ENCODE measurements around the gene EFNA3. TPM values are rescaled to one million over a fixed set of nuclear protein-coding genes. Genes with fewer than 3 reads are reported as not detected.

Gene EFNA3
- total RNA-seq, 4 donors from 2014 or later = 28.8 to 104 (median 77.6) TPM

- no peak for TF ChIP-seq CTCF (IDR thresholded peaks at IDR 0.05)
- TF ChIP-seq POLR2AphosphoS5 (IDR thresholded peaks at IDR 0.05) = no peak
- no peak for TF ChIP-seq POLR2A (IDR thresholded peaks at IDR 0.05)
- TF ChIP-seq EP300 (IDR thresholded peaks at IDR 0.05) = no peak
- no peaks in the 10 kb centered on the region for H3K9me3 ChIP-seq
- 50% methylated on average over 8 of the region's 8 CpGs for WGBS
- no peak for DNase-seq (ENCODE audit: low spot score in 2 of 2)
- H3K4me3 ChIP-seq = peak overlapping the region; percentile 83
- no peaks in the 10 kb centered on the region for H3K27me3 ChIP-seq
- H3K36me3 ChIP-seq = peaks cover 30% of the 10 kb centered on the region
- H3K4me1 ChIP-seq = peaks cover 89% of the 10 kb centered on the region
- peak overlapping the region; percentile 100 for H3K27ac ChIP-seq
Observed at GRCh38 chr1:155131285-155131684, 52.6 kb downstream of the EFNA3 start.

- Histone ChIP-seq H3K36me3 (peaks cover 30% of the 10 kb centered on the region), H3K9me3 (no peaks in the 10 kb centered on the region), H3K4me1 (peaks cover 87% of the 10 kb centered on the region), H3K4me3 (no peak overlapping the region), H3K27me3 (no peaks in the 10 kb centered on the region), H3K27ac (peak overlapping the region; percentile 100)
- no peak for DNase-seq (ENCODE audit: low spot score in 2 of 2)
- no peak for TF ChIP-seq POLR2A (IDR thresholded peaks at IDR 0.05)
- TF ChIP-seq POLR2AphosphoS5 (IDR thresholded peaks at IDR 0.05) = no peak
- TF ChIP-seq EP300 (IDR thresholded peaks at IDR 0.05) = no peak
- WGBS = 53% methylated on average over 2 of the region's 2 CpGs
Observed at GRCh38 chr1:155131856-155132255, 53.2 kb downstream of the EFNA3 start.

DNA sequence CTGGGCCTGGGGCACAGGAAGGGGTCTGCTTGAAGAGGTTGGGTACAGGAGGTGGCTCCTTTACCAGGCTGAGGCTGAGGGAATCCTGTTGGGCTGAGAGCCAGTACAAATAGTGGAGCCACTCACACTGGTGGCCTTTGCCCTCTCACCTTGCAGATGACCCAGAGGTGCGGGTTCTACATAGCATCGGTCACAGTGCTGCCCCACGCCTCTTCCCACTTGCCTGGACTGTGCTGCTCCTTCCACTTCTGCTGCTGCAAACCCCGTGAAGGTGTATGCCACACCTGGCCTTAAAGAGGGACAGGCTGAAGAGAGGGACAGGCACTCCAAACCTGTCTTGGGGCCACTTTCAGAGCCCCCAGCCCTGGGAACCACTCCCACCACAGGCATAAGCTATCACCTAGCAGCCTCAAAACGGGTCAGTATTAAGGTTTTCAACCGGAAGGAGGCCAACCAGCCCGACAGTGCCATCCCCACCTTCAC lies 55.2 kb downstream of the EFNA3 start:
- Histone ChIP-seq H3K4me3 (peak overlapping the region; percentile 61), H3K27me3 (no peaks in the 10 kb centered on the region), H3K9me3 (no peaks in the 10 kb centered on the region), H3K4me1 (peaks cover 81% of the 10 kb centered on the region), H3K36me3 (peaks cover 30% of the 10 kb centered on the region), H3K27ac (peak overlapping the region; percentile 100)
- DNase-seq (ENCODE audit: low spot score in 2 of 2) = no peak
- WGBS = 50% methylated on average over 4 of the region's 7 CpGs
- TF ChIP-seq CTCF (IDR thresholded peaks at IDR 0.05) (no peak), POLR2A (IDR thresholded peaks at IDR 0.05) (no peak), EP300 (IDR thresholded peaks at IDR 0.05) (no peak), POLR2AphosphoS5 (IDR thresholded peaks at IDR 0.05) (no peak)

- Histone ChIP-seq H3K27me3 (no peaks in the 10 kb centered on the region), H3K4me1 (peaks cover 84% of the 10 kb centered on the region), H3K27ac (peak overlapping the region; percentile 100), H3K4me3 (peak overlapping the region; percentile 61), H3K9me3 (no peaks in the 10 kb centered on the region), H3K36me3 (peaks cover 30% of the 10 kb centered on the region)
- TF ChIP-seq POLR2A (IDR thresholded peaks at IDR 0.05) (no peak), POLR2AphosphoS5 (IDR thresholded peaks at IDR 0.05) (no peak), CTCF (IDR thresholded peaks at IDR 0.05) (no peak), EP300 (IDR thresholded peaks at IDR 0.05) (no peak)
- DNase-seq (ENCODE audit: low spot score in 2 of 2) = no peak
- WGBS = 50% methylated on average over 1 of the region's 1 CpG
Observed at GRCh38 chr1:155134322-155134721, 55.7 kb downstream of the EFNA3 start.

DNA sequence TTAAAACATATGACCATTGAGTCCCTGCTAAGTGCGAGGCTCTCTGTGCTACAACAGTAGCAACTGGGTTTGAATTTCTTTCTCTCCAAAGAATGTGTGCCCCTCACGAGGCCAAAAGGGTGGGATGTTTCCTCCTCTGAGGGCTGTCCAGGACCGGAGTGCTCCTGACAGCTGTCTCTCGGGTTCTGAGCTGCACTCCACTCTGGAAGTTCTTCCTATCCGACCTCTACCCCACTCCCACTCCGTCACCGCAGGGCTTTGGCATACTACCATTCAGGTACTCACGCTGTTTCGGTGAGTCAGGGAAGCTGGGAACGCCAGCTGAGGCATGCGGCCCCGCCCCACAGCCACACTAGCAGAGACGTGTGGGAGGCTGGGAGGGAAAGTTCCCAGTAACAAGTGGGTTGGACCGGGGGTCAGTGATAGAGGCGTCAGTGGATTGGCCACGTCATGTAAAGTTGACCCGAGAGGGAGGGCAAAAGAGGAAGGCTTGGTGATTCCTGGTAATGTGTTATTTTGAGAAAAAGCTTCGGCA lies 56.3 kb downstream of the EFNA3 start:
- DNase-seq (ENCODE audit: low spot score in 2 of 2) = peak; percentile 94 to 97
- Histone ChIP-seq H3K27me3 (no peaks in the 10 kb centered on the region), H3K4me1 (peaks cover 84% of the 10 kb centered on the region), H3K4me3 (peak overlapping the region; percentile 61), H3K36me3 (peaks cover 30% of the 10 kb centered on the region), H3K9me3 (no peaks in the 10 kb centered on the region), H3K27ac (peak overlapping the region; percentile 100)
- 4% methylated on average over 18 of the region's 18 CpGs for WGBS
- TF ChIP-seq POLR2A (IDR thresholded peaks at IDR 0.05) = peak in 1 of 2 donors; percentile 4
- TF ChIP-seq POLR2AphosphoS5 (IDR thresholded peaks at IDR 0.05) = peak; percentile 32 to 54 (median 54)
- no peak for TF ChIP-seq EP300 (IDR thresholded peaks at IDR 0.05)
- no peak for TF ChIP-seq CTCF (IDR thresholded peaks at IDR 0.05)

Data from suprapubic skin (tissue), 4 donors.